Fibroblast of lung (primary cell): ENCODE measurements around the gene GPR15LG.

Source experiments
- EZH2 ChIP-seq: IDR thresholded peaks from 2 replicates; pipeline ENCODE4 v1.5.1; 2012; ENCODE audit warnings: low read length, control low read depth, mild to moderate bottlenecking; ENCODE audit errors: missing control alignments
- TF ChIP-seq, protein P1 (sequence below), 2 donors: IDR thresholded peaks in 1 of 2; conservative IDR thresholded peaks in 1 of 2; 1 replicate in 1 of 2; 2 replicates in 1 of 2; pipeline ENCODE4 v1.5.1; 2011 to 2012; ENCODE audit warnings: low read length in 2 of 2, control low read depth in 1 of 2, inconsistent platforms in 1 of 2, low read depth in 1 of 2, mild to moderate bottlenecking in 1 of 2

DNA sequence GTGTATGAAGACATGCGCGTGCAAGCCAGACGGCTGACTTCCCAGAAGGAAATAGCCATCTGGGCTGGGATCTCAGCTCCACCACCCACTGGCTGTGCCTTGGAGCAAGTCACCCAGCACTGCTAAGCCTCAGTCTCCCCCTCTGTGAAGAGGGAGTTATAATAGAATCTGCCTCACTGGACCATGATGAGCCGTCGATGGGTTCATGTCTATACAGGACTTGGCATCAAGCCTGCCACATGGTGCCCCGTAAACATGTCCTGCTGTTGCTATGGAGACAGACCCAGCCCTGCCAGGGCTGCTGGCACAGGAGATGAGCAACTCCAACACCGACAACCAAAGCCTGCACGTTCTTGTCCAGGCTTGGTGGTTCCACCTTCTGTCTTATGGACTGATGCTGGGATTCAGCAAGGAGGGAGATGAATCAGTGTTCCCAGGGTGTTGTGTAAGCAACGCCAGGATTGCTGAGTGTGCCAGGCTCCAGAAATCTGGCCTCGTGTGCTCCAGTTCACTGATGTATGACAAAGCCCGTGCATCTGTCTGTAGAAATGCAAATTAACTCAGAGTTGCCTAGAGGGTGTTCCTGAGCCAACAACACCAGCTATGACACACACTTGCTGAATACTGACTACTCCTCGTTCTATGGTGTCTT lies 5.6 kb downstream of the GPR15LG start:
- TF ChIP-seq, protein P1, sequence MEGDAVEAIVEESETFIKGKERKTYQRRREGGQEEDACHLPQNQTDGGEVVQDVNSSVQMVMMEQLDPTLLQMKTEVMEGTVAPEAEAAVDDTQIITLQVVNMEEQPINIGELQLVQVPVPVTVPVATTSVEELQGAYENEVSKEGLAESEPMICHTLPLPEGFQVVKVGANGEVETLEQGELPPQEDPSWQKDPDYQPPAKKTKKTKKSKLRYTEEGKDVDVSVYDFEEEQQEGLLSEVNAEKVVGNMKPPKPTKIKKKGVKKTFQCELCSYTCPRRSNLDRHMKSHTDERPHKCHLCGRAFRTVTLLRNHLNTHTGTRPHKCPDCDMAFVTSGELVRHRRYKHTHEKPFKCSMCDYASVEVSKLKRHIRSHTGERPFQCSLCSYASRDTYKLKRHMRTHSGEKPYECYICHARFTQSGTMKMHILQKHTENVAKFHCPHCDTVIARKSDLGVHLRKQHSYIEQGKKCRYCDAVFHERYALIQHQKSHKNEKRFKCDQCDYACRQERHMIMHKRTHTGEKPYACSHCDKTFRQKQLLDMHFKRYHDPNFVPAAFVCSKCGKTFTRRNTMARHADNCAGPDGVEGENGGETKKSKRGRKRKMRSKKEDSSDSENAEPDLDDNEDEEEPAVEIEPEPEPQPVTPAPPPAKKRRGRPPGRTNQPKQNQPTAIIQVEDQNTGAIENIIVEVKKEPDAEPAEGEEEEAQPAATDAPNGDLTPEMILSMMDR (conservative IDR thresholded peaks at IDR 0.05 in 1 of 2, IDR thresholded peaks at IDR 0.05 in 1 of 2; ENCODE audit: low read depth in 1 of 2, low read length in 2 of 2), result no peak
- TF ChIP-seq EZH2, result no peak
